Hematopoietic multipotent progenitor cell treated with erythropoietin and hydrocortisone succinate and interleukin-3 and kit ligand, for 8 days (in vitro differentiated cells): ENCODE results near the gene METTL9.
"Not testable (repeated sequence)": the region's sequence is repeated elsewhere in the genome, so short reads cannot be mapped to it uniquely, and the experiment has no call there.

Source experiments
- DNase-seq: peaks from one replicate; pipeline ENCODE4 v3.0.0-alpha.2; 2015

METTL9 gene

GRCh38 chr16:21667575-21667974, 68.2 kb downstream of the METTL9 start:
- no peak for DNase-seq

- no peak for DNase-seq
Measured at GRCh38 chr16:21673469-21673868, 74.1 kb downstream of the METTL9 start.

- DNase-seq: not testable (repeated sequence)
Measured at GRCh38 chr16:21674456-21674855, 75.1 kb downstream of the METTL9 start.

- DNase-seq: not testable (repeated sequence)
Measured at GRCh38 chr16:21680714-21681113, 81.3 kb downstream of the METTL9 start.

- DNase-seq: no peak
Measured at GRCh38 chr16:21683184-21683583, 83.8 kb downstream of the METTL9 start.

- peak; percentile 68 for DNase-seq
Measured at GRCh38 chr16:21684199-21684598, 84.8 kb downstream of the METTL9 start.

GRCh38 chr16:21685034-21685455, 85.7 kb downstream of the METTL9 start:
- DNase-seq: no peak

GRCh38 chr16:21689107-21689506, 89.7 kb downstream of the METTL9 start:
- no peak for DNase-seq

- not testable (repeated sequence) for DNase-seq
Measured at GRCh38 chr16:21690967-21691366, 91.6 kb downstream of the METTL9 start.

GRCh38 chr16:21694609-21695008, 95.2 kb downstream of the METTL9 start:
- DNase-seq: no peak

- DNase-seq: no peak
Measured at GRCh38 chr16:21697032-21697431, 97.7 kb downstream of the METTL9 start.

GRCh38 chr16:21698169-21699032, 99.0 kb downstream of the METTL9 start:
- no peak for DNase-seq

- DNase-seq: no peak
Measured at GRCh38 chr16:21701271-21701670, 101.9 kb downstream of the METTL9 start.

GRCh38 chr16:21702276-21702675, 102.9 kb downstream of the METTL9 start:
- no peak for DNase-seq

- DNase-seq: no peak
Measured at GRCh38 chr16:21703156-21703555, 103.8 kb downstream of the METTL9 start.

GRCh38 chr16:21703589-21704174, 104.3 kb downstream of the METTL9 start:
- no peak for DNase-seq

GRCh38 chr16:21704266-21704665, 104.9 kb downstream of the METTL9 start:
- no peak for DNase-seq

GRCh38 chr16:21704733-21705132, 105.4 kb downstream of the METTL9 start:
- DNase-seq: no peak
